ENCODE results near the gene LYZL2.
"Not testable (repeated sequence)": the region's sequence is repeated elsewhere in the genome, so short reads cannot be mapped to it uniquely, and the experiment has no call there.

DNA sequence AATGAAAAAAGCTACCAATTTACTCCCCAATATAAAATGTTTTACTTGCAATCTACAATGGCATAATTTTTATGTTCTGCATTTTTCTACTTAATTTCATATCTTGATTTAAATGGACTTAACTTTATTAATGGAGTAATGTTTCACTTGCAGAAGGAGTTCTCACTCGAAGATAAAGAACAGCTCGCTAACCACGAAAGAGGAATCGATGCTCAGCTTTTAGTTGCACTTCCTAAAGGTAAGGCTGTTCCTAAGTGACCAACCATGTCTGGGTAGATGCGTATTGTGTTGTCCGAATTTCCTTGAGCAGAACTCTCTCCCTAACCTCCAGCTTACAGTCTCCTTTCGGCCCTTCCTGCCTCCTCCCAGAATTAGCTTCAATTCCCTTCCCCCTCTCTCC is 33.9 kb upstream of the LYZL2 start:
- TF ChIP-seq CTCF (IDR thresholded peaks at IDR 0.05 in 4 of 5, conservative IDR thresholded peaks at IDR 0.05 in 1 of 5); POLR2A (IDR thresholded peaks at IDR 0.05): not testable (repeated sequence)
